GM12864 (cell line): ENCODE measurements around the gene SLFN5.
"Not testable (repeated sequence)": the region's sequence is repeated elsewhere in the genome, so short reads cannot be mapped to it uniquely, and the experiment has no call there.

Source experiments
- DNase-seq: peaks from one replicate; pipeline ENCODE4 v3.0.0-alpha.2; 2011; ENCODE audit warnings: low read depth
- H3K4me3 ChIP-seq: 2 replicates; pipeline ENCODE4 v1.5.1; 2011; ENCODE audit warnings: mild to moderate bottlenecking, low read depth, low read length, control low read depth
- CTCF ChIP-seq: IDR thresholded peaks from 2 replicates; pipeline ENCODE4 v1.5.1; 2011; ENCODE audit warnings: low read depth, mild to moderate bottlenecking, moderate library complexity, low read length, control low read depth, inconsistent platforms; ENCODE audit errors: missing control alignments

Gene SLFN5

GRCh38 chr17:35293151-35293847 lies 50.4 kb downstream of the SLFN5 start:
- no peak overlapping the region for H3K4me3 ChIP-seq
- TF ChIP-seq CTCF, result no peak
- no peak for DNase-seq

GRCh38 chr17:35294756-35295155 lies 51.9 kb downstream of the SLFN5 start:
- no peak for TF ChIP-seq CTCF
- DNase-seq, result no peak
- H3K4me3 ChIP-seq, result no peak overlapping the region

GRCh38 chr17:35295686-35296085 lies 52.8 kb downstream of the SLFN5 start:
- no peak for DNase-seq
- no peak overlapping the region for H3K4me3 ChIP-seq
- TF ChIP-seq CTCF, result no peak

GRCh38 chr17:35297666-35298065 lies 54.8 kb downstream of the SLFN5 start:
- H3K4me3 ChIP-seq, result no peak overlapping the region
- TF ChIP-seq CTCF, result no peak
- DNase-seq, result no peak

- H3K4me3 ChIP-seq, result no peak overlapping the region
- no peak for DNase-seq
- no peak for TF ChIP-seq CTCF
Observed at GRCh38 chr17:35298639-35299038, 55.8 kb downstream of the SLFN5 start.

GRCh38 chr17:35299135-35299534 lies 56.3 kb downstream of the SLFN5 start:
- H3K4me3 ChIP-seq, result no peak overlapping the region
- no peak for TF ChIP-seq CTCF
- DNase-seq, result no peak

GRCh38 chr17:35309345-35309744 lies 66.5 kb downstream of the SLFN5 start:
- H3K4me3 ChIP-seq, DNase-seq: not testable (repeated sequence)
